ENCODE data around the gene SH3D21.
A peak's percentile ranks its signal among the peaks of the same experiment; 100 is the strongest.

The SH3D21 gene

GRCh38 chr1:36304521-36304920, 1.6 kb upstream of the SH3D21 start:
- H3K9me3 Mint-ChIP-seq: no peaks in the 10 kb centered on the region
- H3K27ac Mint-ChIP-seq: no peak overlapping the region
- H3K36me3 Mint-ChIP-seq (ENCODE audit: low read depth): peaks cover 58% of the 10 kb centered on the region
- H3K4me3 Mint-ChIP-seq: no peak overlapping the region
- H3K27me3 Mint-ChIP-seq (ENCODE audit: low read depth): peaks cover 8% of the 10 kb centered on the region
- peaks cover 5% of the 10 kb centered on the region for H3K4me1 Mint-ChIP-seq
- no peak for TF ChIP-seq CTCF (IDR thresholded peaks at IDR 0.05; ENCODE audit: unreplicated experiment in 3 of 3)

GRCh38 chr1:36304970-36305914, 926 bp upstream of the SH3D21 start:
- H3K4me1 Mint-ChIP-seq: peaks cover 5% of the 10 kb centered on the region
- peaks cover 8% of the 10 kb centered on the region for H3K27me3 Mint-ChIP-seq (ENCODE audit: low read depth)
- H3K36me3 Mint-ChIP-seq (ENCODE audit: low read depth): peaks cover 55% of the 10 kb centered on the region
- TF ChIP-seq CTCF (IDR thresholded peaks at IDR 0.05; ENCODE audit: unreplicated experiment in 3 of 3): no peak
- H3K9me3 Mint-ChIP-seq: no peaks in the 10 kb centered on the region
- H3K4me3 Mint-ChIP-seq: peak overlapping the region; percentile 68 to 93 (median 76)
- H3K27ac Mint-ChIP-seq: peak overlapping the region in 1 of 3 experiments; percentile 77

GRCh38 chr1:36305915-36306209, 306 bp upstream of the SH3D21 start:
- peak overlapping the region in 1 of 3 experiments; percentile 77 for H3K27ac Mint-ChIP-seq
- no peak for TF ChIP-seq CTCF (IDR thresholded peaks at IDR 0.05; ENCODE audit: unreplicated experiment in 3 of 3)
- peaks cover 5% of the 10 kb centered on the region for H3K4me1 Mint-ChIP-seq
- peak overlapping the region; percentile 68 to 93 (median 76) for H3K4me3 Mint-ChIP-seq
- peaks cover 52% of the 10 kb centered on the region for H3K36me3 Mint-ChIP-seq (ENCODE audit: low read depth)
- no peaks in the 10 kb centered on the region for H3K9me3 Mint-ChIP-seq
- H3K27me3 Mint-ChIP-seq (ENCODE audit: low read depth): peaks cover 8% of the 10 kb centered on the region

GRCh38 chr1:36306902-36307456, 811 bp downstream of the SH3D21 start:
- Mint-ChIP-seq H3K9me3 (no peaks in the 10 kb centered on the region), H3K27ac (peak overlapping the region in 1 of 3 experiments; percentile 32), H3K27me3 (ENCODE audit: low read depth) (peaks cover 5% of the 10 kb centered on the region), H3K4me3 (peak overlapping the region; percentile 92 to 95 (median 93)), H3K36me3 (ENCODE audit: low read depth) (peaks cover 47% of the 10 kb centered on the region), H3K4me1 (peaks cover 5% of the 10 kb centered on the region)
- TF ChIP-seq CTCF (IDR thresholded peaks at IDR 0.05; ENCODE audit: unreplicated experiment in 3 of 3): no peak

- no peaks in the 10 kb centered on the region for H3K9me3 Mint-ChIP-seq
- H3K36me3 Mint-ChIP-seq (ENCODE audit: low read depth): peaks cover 39% of the 10 kb centered on the region
- H3K4me3 Mint-ChIP-seq: peak overlapping the region; percentile 92 to 95 (median 93)
- TF ChIP-seq CTCF (IDR thresholded peaks at IDR 0.05; ENCODE audit: unreplicated experiment in 3 of 3): no peak
- peaks cover 4% of the 10 kb centered on the region for H3K27me3 Mint-ChIP-seq (ENCODE audit: low read depth)
- H3K4me1 Mint-ChIP-seq: peaks cover 5% of the 10 kb centered on the region
- no peak overlapping the region for H3K27ac Mint-ChIP-seq
Measured at GRCh38 chr1:36307601-36308330, 1.6 kb downstream of the SH3D21 start.

All from nephron (organoid).